ENCODE data around the gene SPAG6. TPM values are rescaled to one million over a fixed set of nuclear protein-coding genes. Genes with fewer than 3 reads are reported as not detected.
A peak's percentile ranks its signal among the peaks of the same experiment; 100 is the strongest.

The SPAG6 gene
- total and polyA plus RNA-seq, 9 of the 15 experiments (the other 6 are each of a cell fraction or from before 2014, with no cell fraction given), result 3.5 to 23.1 (median 11.8) TPM

GRCh38 chr10:22339761-22340328 lies 5.5 kb upstream of the SPAG6 start:
- H3K4me3 ChIP-seq, result peak overlapping the region; percentile 69
- CTCF ChIA-PET (ENCODE audit: low intra/inter-chr PET ratio), result no interaction called here
- no peaks in the 10 kb centered on the region for H3K36me3 ChIP-seq (ENCODE audit: control insufficient read depth, insufficient read depth, low read length)
- intact Hi-C loops (cut with micrococcal nuclease) (loop anchor here (1.0 to 5.0 kb wide), 3 partner anchors 12 to 77 kb away; no protein-coding TSS in a partner anchor), in situ Hi-C loops (cut with MboI) (no loop called here)
- H3K9me3 ChIP-seq (replicated peaks; ENCODE audit: control insufficient read depth, insufficient read depth, low read depth, low read length), result peaks cover 3% of the 10 kb centered on the region; the same call in 1 of the 2 replicates
- peak overlapping the region; percentile 82 for H3K4me2 ChIP-seq (ENCODE audit: insufficient read depth, low read length)
- BruUV-seq (replicated peaks), result TSS peak; percentile 90
- ATAC-seq (peak; percentile 32), FAIRE-seq (peak; percentile 85), DNase-seq (ENCODE audit: extremely low read depth in 1 of 4, low spot score in 3 of 4) (peak in 3 of 4 experiments; percentile 18 to 47 (median 22))
- H3K9ac ChIP-seq (ENCODE audit: insufficient read depth in 1 of 2, low read depth in 2 of 2, low read length in 2 of 2), result peak overlapping the region; percentile 62 to 94; a peak in 3 of 4 replicates
- peak overlapping the region; percentile 91 for H3K27ac ChIP-seq (ENCODE audit: extremely low read depth, low read depth, low read length)
- peaks cover 12 to 13% of the 10 kb centered on the region in 2 experiments; a peak in 4 of 5 replicates for H3K4me1 ChIP-seq (replicated peaks in 1 of 2; ENCODE audit: control insufficient read depth in 2 of 2, insufficient read depth in 2 of 2, low read length in 2 of 2)
- POLR2A ChIA-PET, result interaction anchor here (0.6 to 2.4 kb wide), 20 partner anchors 8 to 478 kb away, joined by 3 to 17 read pairs (median 3); partner anchors contain the start of gene COMMD3
- no peaks in the 10 kb centered on the region for H3K9me1 ChIP-seq (ENCODE audit: control insufficient read depth, insufficient read depth, low read length)
- peak overlapping the region; percentile 77 for H2AFZ ChIP-seq (ENCODE audit: low read depth, low read length)
- WGBS (ENCODE audit: insufficient coverage, low coverage, missing lambda C conversion rate), result 1% methylated on average over 13 of the region's 13 CpGs
- no peaks in the 10 kb centered on the region for H4K20me1 ChIP-seq (replicated peaks; ENCODE audit: control insufficient read depth, insufficient read depth, low read length)
- H3K79me2 ChIP-seq (ENCODE audit: control insufficient read depth, insufficient read depth, low read length), result no peaks in the 10 kb centered on the region
- H3K27me3 ChIP-seq (ENCODE audit: control insufficient read depth in 2 of 2, insufficient read depth in 2 of 2, low read length in 2 of 2), result no peaks in the 10 kb centered on the region
- TF ChIP-seq ZNF197 (CRISPR knock-in tag; IDR thresholded peaks at IDR 0.05; ENCODE audit: low read depth) (0 out of 2 replicates have a peak, but pooled peaks have one; percentile 23), AFF1 (IDR thresholded peaks at IDR 0.05; ENCODE audit: low read depth in 1 of 2, partially characterized antibody in 2 of 2) (peak in 1 of 2 experiments; percentile 41), ZNF589 (CRISPR knock-in tag; IDR thresholded peaks at IDR 0.05; ENCODE audit: low read depth) (no peak), CREM (IDR thresholded peaks at IDR 0.05; ENCODE audit: low read depth) (peak; percentile 87), CREB1 (IDR thresholded peaks at IDR 0.05) (no peak), CREB1 (CRISPR knock-in tag; IDR thresholded peaks at IDR 0.05) (0 out of 2 replicates have a peak, but pooled peaks have one; percentile 39), ARNT (IDR thresholded peaks at IDR 0.05) (0 out of 4 replicates have a peak, but pooled peaks of 1 of the 2 experiments have one; percentile 42), POLR2H (tag; IDR thresholded peaks at IDR 0.05; ENCODE audit: low read depth) (peak; percentile 77; the same call in 1 of the 2 replicates), DPF2 (IDR thresholded peaks at IDR 0.05) (peak; percentile 54), L3MBTL2 (IDR thresholded peaks at IDR 0.05) (peak; percentile 46; the same call in 1 of the 2 replicates), SMARCE1 (IDR thresholded peaks at IDR 0.05) (0 out of 2 replicates have a peak, but pooled peaks have one; percentile 41), BACH1 (tag; IDR thresholded peaks at IDR 0.05) (peak; percentile 9; the same call in 1 of the 2 replicates), PRMT5 (CRISPR knock-in tag; IDR thresholded peaks at IDR 0.05) (no peak), ATF7 (IDR thresholded peaks at IDR 0.05) (0 out of 2 replicates have a peak, but pooled peaks have one; percentile 89), MAZ (CRISPR knock-in tag; conservative IDR thresholded peaks at IDR 0.05 in 1 of 2, IDR thresholded peaks at IDR 0.05 in 1 of 2) (no peak), ZNF347 (CRISPR knock-in tag; IDR thresholded peaks at IDR 0.05; ENCODE audit: low read depth) (no peak), ZZZ3 (IDR thresholded peaks at IDR 0.05) (0 out of 2 replicates have a peak, but pooled peaks have one; percentile 29), HOMEZ (CRISPR knock-in tag; IDR thresholded peaks at IDR 0.05) (no peak)
